Adrenal gland (tissue), 12 donors: ENCODE data around the gene USP6NL. TPM values are rescaled to one million over a fixed set of nuclear protein-coding genes. Genes with fewer than 3 reads are reported as not detected.

Source experiments
- DNase-seq, 7 donors: peaks; one replicate each; pipeline ENCODE4 v3.0.0-alpha.2; 2019 to 2020
- H3K27ac ChIP-seq, 5 donors: fragments of 200-600 bp; sonication (generic) in 4 of 5; 1 replicate in 3 of 5; 2 replicates in 2 of 5; pipeline versions ENCODE4 v1.5.1 to v1.8.0; 2016 to 2020; ENCODE audit warnings: mild to moderate bottlenecking in 1 of 5
- H3K27me3 ChIP-seq: fragments of 200-600 bp; 2 replicates; pipeline ENCODE4 v1.8.0; 2021
- H3K36me3 ChIP-seq, 2 donors: fragments of 200-600 bp; replicated peaks in 1 of 2; 1 replicate in 1 of 2; 2 replicates in 1 of 2; pipeline versions ENCODE4 v1.5.1 to v1.8.0; 2018 to 2022
- H3K4me1 ChIP-seq, 2 donors: fragments of 200-600 bp; replicated peaks in 1 of 2; 1 replicate in 1 of 2; 2 replicates in 1 of 2; pipeline versions ENCODE4 v1.5.1 to v1.8.0; 2018 to 2021
- H3K4me3 ChIP-seq, 4 donors: fragments of 200-600 bp; sonication (generic) in 3 of 4; one replicate each; pipeline ENCODE4 v1.5.1; 2016 to 2018
- H3K9me3 ChIP-seq, 3 donors: fragments of 200-600 bp; sonication (generic) in 1 of 3; replicated peaks in 1 of 3; 1 replicate in 2 of 3; 2 replicates in 1 of 3; pipeline versions ENCODE4 v1.5.1 to v1.8.0; 2016 to 2021
- CTCF ChIP-seq, 6 experiments: fragments of 450-650 bp in 4 of 6; fragments of 200-600 bp in 2 of 6; sonication (generic) in 1 of 6; IDR thresholded peaks; 1 replicate in 5 of 6; 2 replicates in 1 of 6; pipeline versions ENCODE4 v1.5.1 to v1.8.0; 2016 to 2021; ENCODE audit warnings: antibody characterized with exemption in 6 of 6, mild to moderate bottlenecking in 2 of 6, moderate library complexity in 1 of 6
- POLR2A ChIP-seq, 2 donors: fragments of 450-650 bp; IDR thresholded peaks; one replicate each; pipeline ENCODE4 v1.6.1; 2017; ENCODE audit warnings: antibody characterized with exemption in 2 of 2, mild to moderate bottlenecking in 2 of 2, moderate library complexity in 1 of 2
- WGBS, 4 donors: extraction: QIAGEN DNeasy Blood & Tissue Kit in 2 of 4; methylation state at CpG; one replicate each; pipeline versions ENCODE4 v1.1.5 to v1.1.7; 2013 to 2017; 5-methylcytosine and 5-hydroxymethylcytosine counted together
- intact Hi-C, 2 donors: fragments of 100-400 bp; cut with DNase I; formaldehyde crosslinking; loops; one replicate each; pipeline versions ENCODE4 v1.14.1 to v1.15.0; 2022 to 2023
- polyA plus RNA-seq, 3 donors: library from polyadenylated mRNA; stranded (reverse); fragments of 200-250 nt in 2 of 3; fragments of 350-450 nt in 1 of 3; fragmentation: Illumina TruSeq in 1 of 3; extraction: RNeasy Lipid Tissue Mini Kit (QIAGEN cat#74804) in 1 of 3; gene quantifications; one replicate each; pipeline ENCODE4 v1.2.3, GENCODE V29; 2013 to 2014
- total RNA-seq, 9 donors: library from RNA; depleted of rRNA in 4 of 9; stranded (reverse); fragments of >200 nt in 4 of 9; fragments of 120-200 nt in 1 of 9; fragmentation: NEBNext Ultra II Directional in 1 of 9; extraction: Animal tissue kit (Norgen Biotek cat#: 25700) in 1 of 9; gene quantifications; one replicate each; pipeline versions ENCODE4 v1.1.0 to v1.2.4, GENCODE V29; 2013 to 2023
- donor health status: healthy with polysubstance abuse.
- donor health status: Bipolar disorder and iron deficiency.
- donor health status: DM: yes; HTN: yes; CAD: no.
- donor health status: DM: no; HTN: no; CAD: no.
- donor health status: DM: no; HTN: no; CAD: no.
- donor health status: DM: yes; HTN: yes; CAD: no.

The USP6NL gene
- total and polyA plus RNA-seq, 12 donors, result 3.5 to 35.1 (median 19.8) TPM

DNA sequence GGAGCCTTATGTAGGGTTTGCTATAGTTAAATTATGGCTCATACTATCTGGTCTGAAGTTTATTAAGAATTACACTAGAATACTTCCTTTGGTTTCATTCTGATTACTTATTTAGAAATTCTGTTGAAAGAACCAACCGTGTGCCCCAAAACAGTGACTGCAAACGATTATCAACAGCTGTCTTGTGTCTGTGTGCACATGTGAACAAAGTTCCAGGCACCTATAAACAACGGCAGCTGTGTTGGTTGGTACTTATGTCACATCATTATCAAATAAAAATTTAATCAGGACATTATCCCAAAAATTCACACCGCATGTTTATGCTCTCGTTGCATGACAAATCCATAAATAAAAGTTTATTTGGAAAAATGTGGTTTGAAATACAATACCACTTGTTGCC is 80.6 kb downstream of the USP6NL start:
- no peak for TF ChIP-seq POLR2A (IDR thresholded peaks at IDR 0.05)
- TF ChIP-seq CTCF (IDR thresholded peaks at IDR 0.05), result no peak
- no peaks in the 10 kb centered on the region for H3K9me3 ChIP-seq
- DNase-seq, result no peak
- intact Hi-C loops, result loop anchor here in 1 of 2 donors (10.0 kb wide), 1 partner anchor 74 kb away; no protein-coding TSS in a partner anchor
- no peak overlapping the region for H3K4me3 ChIP-seq
- H3K27me3 ChIP-seq, result no peaks in the 10 kb centered on the region
- H3K4me1 ChIP-seq, result peaks cover 10 to 46% of the 10 kb centered on the region in 2 donors
- no peak overlapping the region for H3K27ac ChIP-seq
- H3K36me3 ChIP-seq, result no peaks in the 10 kb centered on the region
- WGBS, 4 donors, result 62 to 90% (median 79%) methylated on average over 5 of the region's 5 CpGs

- no peak for DNase-seq
- peaks cover 10 to 46% of the 10 kb centered on the region in 2 donors for H3K4me1 ChIP-seq
- no peak overlapping the region for H3K27ac ChIP-seq
- no peaks in the 10 kb centered on the region for H3K27me3 ChIP-seq
- H3K36me3 ChIP-seq, result no peaks in the 10 kb centered on the region
- no peaks in the 10 kb centered on the region for H3K9me3 ChIP-seq
- intact Hi-C loops, result no loop called here
- WGBS, 4 donors, result 73 to 85% (median 77%) methylated on average over 1 of the region's 1 CpG
- no peak overlapping the region for H3K4me3 ChIP-seq
- TF ChIP-seq POLR2A (IDR thresholded peaks at IDR 0.05) (no peak), CTCF (IDR thresholded peaks at IDR 0.05) (no peak)
These were observed 82.1 kb downstream of the USP6NL start for GRCh38 chr10:11529276-11529903.

GRCh38 chr10:11528286-11528685 is 83.2 kb downstream of the USP6NL start:
- 89 to 92% (median 91%) methylated on average over 3 of the region's 3 CpGs for WGBS, 4 donors
- DNase-seq, result no peak
- no peaks in the 10 kb centered on the region for H3K9me3 ChIP-seq
- peak overlapping the region in 1 of 4 donors; percentile 6 for H3K4me3 ChIP-seq
- no peak overlapping the region for H3K27ac ChIP-seq
- TF ChIP-seq CTCF (IDR thresholded peaks at IDR 0.05) (no peak), POLR2A (IDR thresholded peaks at IDR 0.05) (no peak)
- H3K4me1 ChIP-seq, result peaks cover 10 to 41% of the 10 kb centered on the region in 2 donors
- no peaks in the 10 kb centered on the region for H3K36me3 ChIP-seq
- intact Hi-C loops, result no loop called here
- H3K27me3 ChIP-seq, result no peaks in the 10 kb centered on the region

DNA sequence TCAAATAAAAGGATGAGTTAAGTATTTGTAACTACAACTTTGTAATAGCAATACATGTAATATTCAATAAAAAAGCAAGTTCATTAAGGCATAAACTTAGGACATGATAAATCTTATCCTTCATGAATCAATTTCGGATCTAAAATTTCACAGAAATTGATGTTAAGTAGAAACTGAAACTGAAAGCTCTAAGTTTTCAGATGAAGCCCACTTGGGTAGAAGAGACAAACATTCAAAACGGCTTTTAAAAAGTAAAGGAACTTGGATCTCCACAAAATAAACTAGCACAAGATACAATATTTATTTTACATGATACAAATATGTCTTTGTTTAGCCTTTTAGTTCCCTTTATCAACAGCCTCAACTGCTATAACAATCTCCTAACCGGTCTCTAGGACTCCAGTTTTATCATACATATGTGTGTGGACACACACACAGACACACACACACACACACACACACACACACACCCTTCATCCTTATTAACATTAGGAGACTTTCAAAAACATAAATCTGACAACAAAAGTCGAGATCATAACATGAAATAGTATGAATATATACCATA is 83.7 kb downstream of the USP6NL start:
- whole genome bisulfite sequencing, 4 donors, result 36 to 52% (median 42%) methylated on average over 4 of the region's 4 CpGs
- H3K9me3 ChIP-seq, result no peaks in the 10 kb centered on the region
- no peak overlapping the region for H3K27ac ChIP-seq
- intact Hi-C loops, result no loop called here
- peak overlapping the region in 1 of 4 donors; percentile 6 for H3K4me3 ChIP-seq
- H3K27me3 ChIP-seq, result no peaks in the 10 kb centered on the region
- no peak for TF ChIP-seq POLR2A (IDR thresholded peaks at IDR 0.05)
- TF ChIP-seq CTCF (IDR thresholded peaks at IDR 0.05), result no peak
- H3K4me1 ChIP-seq, result peaks cover 8 to 41% of the 10 kb centered on the region in 2 donors
- DNase-seq, result no peak
- H3K36me3 ChIP-seq, result no peaks in the 10 kb centered on the region
